HG03457 (cell line): ENCODE results near the gene CENPO.
"Not testable (repeated sequence)": the region's sequence is repeated elsewhere in the genome, so short reads cannot be mapped to it uniquely, and the experiment has no call there.

Experiments used
- ATAC-seq: cut with Tn5 transposase; IDR thresholded peaks from one replicate; pipeline ENCODE4 v1.9.1; 2021; ENCODE audit warnings: moderate number of reproducible peaks; ENCODE audit not compliant: unreplicated experiment

The CENPO gene

DNA sequence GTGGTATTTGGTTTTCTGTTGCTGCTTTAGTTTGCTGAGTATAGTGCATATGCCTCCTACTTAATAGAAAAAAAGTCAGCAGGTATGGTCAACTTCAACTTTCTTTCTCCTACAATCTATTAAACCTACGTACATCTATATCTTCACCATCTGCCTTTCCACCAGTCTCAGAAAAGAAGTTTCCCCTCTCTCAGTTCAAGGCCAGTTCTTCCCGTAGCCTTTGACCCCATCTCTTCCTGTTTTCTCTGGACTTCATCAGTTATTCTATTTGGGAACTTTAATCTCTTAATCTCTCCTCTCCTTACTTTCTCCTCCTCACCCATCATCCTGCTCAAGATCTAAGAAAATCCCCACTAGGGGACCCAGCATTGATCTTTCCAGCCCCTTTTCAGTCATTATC lies 5.7 kb upstream of the CENPO start:
- ATAC-seq: no peak

DNA sequence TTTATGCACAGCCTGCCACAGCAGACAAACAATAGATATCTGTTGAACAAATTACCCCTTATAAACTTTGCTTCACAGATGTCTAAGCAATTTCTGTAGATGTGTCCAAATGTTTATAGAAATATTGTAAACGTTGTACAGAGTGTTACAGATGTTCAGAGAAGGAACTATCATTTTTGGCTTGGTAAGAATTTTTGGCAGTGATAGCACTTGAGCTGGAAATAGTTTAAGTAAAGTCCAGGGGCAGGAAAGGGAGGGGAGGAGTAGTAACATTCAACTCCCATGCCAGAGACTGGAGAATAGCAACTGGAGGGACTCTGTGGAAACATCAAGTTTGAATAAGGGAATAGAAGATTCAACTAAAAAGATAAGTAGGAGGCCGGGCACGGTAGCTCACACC lies 4.4 kb upstream of the CENPO start:
- no peak for ATAC-seq

DNA sequence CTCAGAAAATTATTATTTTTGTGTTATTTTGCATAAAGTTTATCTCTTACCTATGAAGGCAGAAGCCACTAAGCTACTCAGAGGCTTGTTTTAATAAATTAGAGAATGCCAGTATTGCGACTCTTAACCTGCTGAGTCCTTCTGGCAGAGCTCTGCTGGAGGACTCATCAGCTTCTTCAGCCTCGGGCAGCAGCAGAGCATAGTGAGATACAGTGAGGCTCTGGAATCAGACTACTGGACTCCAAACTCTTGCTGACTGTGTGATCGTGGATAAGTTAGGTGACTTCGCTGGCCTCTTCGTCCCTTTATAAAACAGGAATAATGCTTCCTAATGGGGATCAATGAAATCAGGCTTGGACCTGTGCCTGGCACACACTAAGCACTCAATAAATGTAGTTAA lies 1.8 kb upstream of the CENPO start:
- ATAC-seq: no peak

DNA sequence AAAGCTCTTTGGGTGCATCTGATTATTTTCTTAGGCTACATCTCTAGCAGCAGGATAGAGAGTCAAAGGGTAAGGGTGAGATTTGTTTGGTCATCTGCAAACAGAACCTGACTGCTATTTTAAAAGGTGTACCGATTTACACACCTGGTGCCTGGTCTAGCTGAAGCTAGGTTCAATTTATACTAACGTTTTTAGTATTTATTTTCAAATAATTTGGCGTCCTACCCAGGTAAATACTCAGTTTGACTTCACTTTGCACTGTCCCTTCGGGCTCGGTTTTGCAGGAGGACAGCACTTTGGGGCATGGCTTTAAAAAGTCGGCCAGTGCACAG lies 717 bp upstream of the CENPO start:
- no peak for ATAC-seq

DNA sequence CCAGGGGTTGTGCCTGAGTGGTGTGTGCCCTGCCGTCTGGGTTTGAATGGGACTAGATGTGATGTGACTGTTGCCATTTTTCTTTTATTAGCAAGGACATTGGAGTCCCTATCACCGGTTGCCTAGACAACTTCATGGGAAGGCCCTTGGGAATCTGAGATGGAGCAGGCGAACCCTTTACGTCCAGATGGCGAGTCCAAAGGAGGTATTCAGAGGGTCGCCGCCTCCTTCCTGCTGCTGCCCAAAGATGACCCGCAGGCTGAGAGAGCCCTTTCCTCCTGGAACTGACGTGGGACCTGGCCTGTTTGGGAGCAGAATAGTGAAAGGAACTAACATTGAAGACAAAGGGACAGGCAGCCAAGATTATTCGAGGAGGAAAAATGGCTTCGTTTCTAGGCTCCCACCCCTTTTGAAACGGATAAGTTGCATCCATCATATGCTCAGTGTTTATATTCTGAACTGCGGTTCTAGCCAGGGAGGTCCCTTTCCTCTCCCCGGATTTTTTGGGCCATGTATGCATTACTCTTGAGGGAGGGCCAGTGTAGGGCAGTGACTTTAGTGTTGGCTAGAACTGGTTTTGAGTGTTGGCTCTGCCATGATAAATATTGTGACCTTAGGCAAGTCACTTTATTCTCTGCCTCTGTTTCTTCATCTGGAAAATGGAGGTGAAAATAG lies 673 bp downstream of the CENPO start:
- no peak for ATAC-seq

DNA sequence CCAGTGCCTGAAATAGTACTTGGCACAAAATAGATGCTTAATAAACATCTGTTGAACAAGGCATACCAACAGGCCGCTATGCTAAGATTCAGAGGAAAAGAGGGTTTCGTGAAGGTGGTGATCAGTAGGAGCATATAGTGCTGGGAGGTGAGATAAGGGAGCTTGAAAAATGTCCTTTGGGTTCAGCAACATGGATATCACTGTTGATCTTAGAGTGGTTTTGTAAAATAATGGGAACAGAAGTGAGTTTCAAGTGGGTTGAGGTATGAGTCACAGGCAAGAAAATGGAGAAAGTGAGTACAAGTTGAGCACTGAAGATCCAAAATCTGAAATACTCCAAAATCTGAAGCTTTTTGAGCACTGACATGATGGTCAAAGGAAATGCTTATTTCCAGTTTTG lies 4.4 kb downstream of the CENPO start:
- no peak for ATAC-seq

DNA sequence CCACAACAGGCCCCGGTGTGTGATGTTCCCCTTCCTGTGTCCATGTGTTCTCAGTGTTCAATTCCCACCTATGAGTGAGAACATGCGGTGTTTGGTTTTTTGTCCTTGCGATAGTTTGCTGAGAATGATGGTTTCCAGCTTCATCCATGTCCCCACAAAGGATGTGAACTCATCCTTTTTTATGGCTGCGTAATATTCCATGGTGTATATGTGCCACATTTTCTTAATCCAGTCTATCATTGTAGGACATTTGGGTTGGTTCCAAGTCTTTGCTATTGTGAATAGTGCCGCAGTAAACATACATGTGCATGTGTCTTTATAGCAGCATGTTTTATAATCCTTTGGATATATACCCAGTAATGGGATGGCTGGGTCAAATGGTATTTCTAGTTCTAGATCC lies 7.3 kb downstream of the CENPO start:
- not testable (repeated sequence) for ATAC-seq

DNA sequence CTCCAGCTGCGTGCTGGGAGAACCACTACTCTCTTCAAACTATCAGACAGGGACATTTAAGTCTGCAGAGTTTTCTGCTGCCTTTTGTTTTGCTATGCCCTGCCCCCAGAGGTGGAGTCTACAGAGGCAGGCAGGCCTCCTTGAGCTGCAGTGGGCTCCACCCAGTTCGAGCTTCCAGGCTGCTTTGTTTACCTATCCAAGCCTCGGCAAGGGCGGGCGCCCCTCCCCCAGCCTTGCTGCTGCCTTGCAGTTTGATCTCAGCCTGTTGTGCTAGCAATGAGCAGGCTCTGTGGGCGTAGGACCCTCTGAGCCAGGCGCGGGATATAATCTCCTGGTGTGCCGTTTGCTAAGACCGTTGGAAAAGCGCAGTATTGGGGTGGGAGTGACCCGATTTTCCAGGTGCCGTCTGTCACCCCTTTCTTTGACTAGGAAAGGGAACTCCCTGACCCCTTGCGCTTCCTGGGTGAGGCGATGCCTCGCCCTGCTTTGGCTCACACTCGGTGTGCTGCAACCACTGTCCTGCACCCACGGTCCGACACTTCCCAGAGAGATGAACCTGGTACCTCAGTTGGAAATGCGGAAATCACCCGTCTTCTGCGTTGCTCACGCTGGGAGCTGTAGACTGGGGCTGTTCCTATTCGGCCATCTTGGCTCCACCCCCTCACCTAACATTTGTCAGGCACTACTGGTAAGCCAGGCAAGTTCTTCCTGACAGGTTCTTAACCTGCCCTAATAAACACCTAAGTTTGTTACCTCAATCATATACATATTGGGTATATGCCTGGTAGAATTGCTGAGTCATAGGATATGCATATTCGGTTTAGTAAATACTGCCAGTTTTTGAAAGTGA lies 12.8 kb downstream of the CENPO start:
- ATAC-seq: not testable (repeated sequence)

DNA sequence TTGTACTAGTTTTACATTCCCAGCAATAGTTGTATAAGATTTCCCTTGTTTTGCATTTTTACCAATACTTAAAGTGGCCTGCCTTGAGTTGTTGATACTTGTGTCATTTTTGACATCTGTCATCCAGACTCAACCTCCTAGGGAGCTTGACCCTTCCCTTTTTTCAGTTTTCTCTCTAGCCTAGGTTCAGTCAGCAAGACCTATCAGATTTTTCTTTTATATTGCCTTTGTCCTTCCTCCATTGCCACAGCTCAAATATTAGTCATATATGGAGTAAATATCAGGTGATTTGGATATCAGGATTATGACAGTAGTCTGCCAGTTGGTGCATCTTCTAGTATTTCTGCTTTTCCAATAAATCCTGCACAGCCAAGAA lies 13.4 kb downstream of the CENPO start:
- ATAC-seq: no peak

DNA sequence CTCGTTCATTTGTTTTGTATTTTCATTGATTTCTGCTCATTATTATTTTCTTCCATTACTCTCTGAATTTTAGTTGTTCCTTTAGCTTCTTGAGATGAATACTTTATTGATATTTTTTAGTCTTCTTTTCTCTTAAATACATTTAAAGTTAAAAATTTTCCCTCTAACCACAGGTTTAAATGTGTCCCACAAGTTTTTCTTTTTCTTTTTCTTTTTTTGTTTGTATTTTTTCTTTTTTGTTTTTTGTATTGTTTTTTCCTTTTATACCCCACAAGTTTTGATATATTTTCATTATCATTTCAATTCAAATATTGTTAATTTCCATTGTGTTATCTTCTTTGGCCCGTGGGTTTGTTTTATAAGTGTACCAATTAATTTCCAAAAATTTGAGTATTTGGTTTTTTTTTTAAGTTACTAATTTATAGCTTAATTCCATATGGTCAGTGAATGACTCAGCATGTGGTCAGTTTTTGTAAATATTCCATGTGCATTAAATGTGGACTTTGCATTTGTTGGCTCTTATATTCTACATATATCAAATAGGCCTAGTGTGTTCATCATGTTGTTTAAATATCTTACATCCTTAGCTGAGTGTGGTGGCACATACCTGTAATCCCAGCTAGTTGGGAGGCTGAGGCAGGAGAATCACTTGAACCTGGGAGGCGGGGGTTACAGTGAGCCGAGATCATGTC lies 16.2 kb downstream of the CENPO start:
- no peak for ATAC-seq

DNA sequence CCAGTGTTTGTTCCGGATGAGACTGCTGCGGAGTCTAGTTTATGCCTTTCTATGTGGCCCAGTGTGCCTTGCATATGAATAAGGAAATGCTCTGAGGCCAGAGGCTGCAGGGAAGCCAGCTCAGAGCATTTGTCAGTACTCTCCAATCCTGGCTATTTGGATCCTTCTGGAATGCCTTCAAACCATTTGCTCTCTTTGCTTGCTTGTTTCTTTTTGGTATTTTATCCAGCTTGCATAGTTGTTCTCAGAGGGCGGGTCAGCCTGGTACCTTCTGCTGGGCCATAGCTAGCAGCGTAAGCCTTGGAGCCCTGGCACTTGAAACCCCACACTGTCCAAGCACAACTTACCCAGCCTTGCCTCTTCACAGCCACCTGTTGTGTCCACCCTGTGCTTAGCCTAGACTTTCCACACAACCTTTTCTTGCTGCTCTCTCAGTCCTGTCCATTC lies 20.5 kb downstream of the CENPO start:
- ATAC-seq: no peak

DNA sequence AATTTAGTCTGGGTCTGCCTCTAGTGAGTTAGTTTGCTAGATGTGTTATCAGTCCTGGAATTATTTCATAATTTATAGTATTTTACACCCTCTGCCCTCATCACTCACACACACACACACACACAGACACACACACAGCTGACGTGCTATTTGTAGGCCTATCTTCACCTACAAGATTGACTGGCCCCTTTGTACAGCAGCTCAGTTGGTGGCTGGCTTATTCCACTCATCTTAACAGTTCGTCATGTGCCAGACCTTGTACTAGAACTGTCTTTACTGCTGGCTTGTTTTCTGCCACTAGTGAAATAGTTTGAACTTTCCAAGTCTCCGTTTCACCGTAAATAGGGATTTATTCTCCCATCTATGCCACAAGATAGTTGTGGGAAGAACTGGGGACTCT lies 21.3 kb downstream of the CENPO start:
- no peak for ATAC-seq

DNA sequence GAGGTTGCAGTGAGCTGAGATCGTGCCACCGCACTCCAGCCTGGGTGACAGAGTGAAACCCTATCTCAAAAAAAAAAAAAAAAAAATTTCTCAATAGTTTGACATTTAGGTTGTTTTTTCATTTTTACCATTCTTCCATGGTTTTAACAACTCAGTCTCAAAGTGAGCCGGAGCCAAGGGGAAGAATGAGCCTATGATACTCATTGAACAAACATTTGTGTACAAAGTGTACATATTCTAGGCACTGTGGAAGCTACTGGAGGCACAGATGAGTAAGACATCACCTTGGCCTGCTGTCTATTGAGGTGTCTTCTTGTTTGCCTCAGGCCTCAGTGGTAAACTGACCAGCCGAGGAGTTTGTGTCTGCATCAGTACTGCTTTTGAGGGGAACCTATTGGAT lies 21.9 kb downstream of the CENPO start:
- ATAC-seq: no peak

DNA sequence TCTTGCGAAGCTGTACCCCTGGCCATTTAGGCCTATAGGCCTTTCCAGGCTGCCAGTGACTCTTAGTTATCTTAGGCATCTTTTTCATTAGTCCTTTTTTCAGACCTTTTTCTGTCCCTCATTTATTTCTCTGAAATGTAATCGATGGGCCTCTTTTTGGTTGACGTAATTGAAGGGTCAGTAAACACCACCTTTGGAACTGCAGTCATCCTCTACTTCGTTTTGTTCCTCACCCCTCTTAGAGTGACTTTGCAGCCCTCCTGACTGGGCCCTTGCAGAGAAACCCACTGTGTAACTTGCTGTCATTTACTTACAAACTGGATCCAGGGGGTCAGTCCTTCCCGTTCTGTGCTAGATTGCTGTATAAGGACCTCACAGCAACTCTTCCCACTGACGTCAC lies 23.2 kb downstream of the CENPO start:
- no peak for ATAC-seq

DNA sequence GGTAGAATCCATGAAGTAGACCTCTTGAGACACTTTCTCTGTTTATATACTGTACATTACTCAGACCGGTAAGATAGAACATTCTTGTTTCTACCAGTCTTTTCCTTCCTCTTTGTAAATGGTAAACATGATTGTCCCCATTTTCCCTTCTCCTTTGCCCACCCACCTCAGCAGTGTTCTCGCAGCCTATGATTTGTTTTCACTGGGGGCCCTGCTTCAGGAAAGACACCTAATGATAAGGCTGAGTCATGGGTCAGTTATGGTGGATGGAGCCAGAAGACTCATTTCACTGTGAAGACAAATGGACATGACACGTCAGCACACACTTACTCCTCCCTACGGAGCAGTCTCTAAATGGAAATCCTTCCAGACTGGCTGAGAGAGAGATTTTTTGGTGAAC lies 23.7 kb downstream of the CENPO start:
- ATAC-seq: no peak

DNA sequence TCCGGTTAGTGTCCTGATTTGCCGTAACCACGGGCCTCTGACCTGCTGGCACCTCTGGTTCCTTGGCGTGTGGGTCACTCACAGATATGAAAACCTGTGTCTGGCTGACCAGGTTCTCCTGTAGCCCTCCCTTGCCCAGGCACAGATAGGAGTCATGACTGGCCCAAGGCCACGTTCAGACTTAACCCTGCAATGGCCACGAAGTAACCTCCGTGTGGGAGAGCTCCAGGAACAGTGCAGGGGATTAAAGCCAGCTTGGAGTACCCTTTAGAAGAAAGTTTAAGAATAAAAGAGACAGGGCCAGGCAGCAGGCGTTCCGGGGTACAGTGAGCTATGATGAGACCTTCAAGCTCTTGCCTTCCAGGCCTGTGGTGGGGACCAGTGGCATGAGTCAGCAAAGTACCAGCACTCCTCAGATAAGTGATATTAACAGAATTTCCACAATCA lies 25.5 kb downstream of the CENPO start:
- ATAC-seq: no peak

DNA sequence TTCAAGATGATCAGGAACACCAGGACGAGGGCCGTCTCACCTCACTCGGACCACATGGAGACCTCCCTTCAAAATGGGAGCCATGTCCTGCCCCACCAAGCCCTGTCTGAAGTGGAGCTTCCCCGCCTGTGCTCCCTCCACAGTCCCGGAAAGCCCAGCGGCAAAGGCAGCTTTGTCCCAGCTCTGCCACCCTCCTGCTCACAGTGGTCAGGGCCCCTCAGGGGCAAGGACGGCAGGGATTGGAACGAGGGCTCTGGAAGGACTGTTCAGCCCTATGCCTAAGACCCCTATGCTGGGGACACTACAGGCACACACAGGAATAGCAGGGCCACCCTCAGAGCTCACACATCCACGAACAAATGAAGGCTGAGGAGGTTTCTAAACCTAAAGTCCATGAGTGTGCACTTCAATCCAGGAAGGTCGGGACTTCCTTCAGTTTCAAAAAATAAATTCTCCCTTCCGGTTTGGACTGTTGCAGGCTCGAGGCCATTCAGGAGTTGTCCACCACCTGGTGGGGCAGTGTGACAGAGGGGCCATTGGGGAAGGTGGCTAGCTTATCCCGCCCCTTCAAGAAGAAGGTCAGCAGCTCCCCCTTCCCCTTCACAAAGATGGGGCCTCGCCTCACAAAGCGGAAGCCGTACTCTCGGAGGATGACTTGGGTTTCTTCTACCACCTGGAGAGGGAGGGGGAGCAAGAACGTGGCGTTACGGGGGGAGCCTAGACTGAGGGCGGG lies 26.4 kb downstream of the CENPO start:
- ATAC-seq: no peak

DNA sequence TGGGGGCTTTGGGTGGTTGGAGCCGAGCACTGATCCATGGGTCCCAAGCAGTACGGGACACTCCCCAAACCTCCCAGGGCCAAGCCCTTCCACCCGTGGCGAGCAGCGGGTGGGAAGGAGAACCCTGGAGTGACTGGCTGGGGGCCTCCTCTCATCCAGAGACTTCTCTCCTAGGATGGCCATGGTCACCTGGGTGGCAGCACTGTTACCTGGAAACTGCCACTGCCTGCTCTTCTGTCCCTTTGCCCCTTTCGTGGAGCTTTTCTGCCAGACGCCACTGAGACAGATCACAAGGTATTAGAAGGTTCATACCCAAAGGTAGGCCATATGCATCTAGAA lies 26.9 kb downstream of the CENPO start:
- ATAC-seq: no peak

DNA sequence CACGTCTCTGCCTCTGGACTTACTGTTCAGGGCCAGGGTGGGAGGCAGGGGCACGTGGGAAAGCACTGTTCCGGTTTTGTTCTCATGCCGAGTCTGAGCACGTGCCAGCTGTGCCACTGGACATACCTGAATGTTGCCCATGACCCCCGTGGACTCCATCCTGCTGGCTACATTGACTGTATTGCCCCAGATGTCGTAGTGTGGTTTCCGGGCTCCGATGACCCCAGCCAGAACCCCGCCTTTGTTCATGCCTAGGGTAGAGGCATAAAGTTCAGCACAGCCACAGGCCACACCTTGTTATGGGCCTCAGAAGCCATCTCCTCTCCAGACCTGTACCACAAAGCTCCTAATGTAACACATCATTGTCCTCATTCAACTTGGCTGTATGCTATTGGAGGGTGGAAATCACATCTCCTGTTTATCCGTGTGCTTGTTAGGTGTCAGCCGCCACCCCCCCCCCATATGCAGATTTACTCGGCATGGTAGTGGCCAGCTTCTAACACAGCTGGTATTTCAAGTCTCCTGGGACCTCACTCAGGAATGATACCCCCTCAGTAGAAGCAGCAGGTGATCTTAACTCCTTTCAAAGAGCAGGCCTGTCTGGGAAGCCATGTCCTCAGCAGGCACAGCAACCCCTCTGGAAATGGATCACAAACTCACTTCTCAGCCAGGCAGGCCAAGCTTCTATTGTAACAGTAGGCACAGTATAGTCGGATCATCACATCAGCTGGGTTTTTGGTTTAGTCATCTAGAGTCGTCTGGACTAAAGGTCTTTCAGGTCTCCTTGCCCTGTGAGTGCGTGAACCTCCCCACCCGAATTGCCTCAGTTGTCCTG lies 27.6 kb downstream of the CENPO start:
- no peak for ATAC-seq

DNA sequence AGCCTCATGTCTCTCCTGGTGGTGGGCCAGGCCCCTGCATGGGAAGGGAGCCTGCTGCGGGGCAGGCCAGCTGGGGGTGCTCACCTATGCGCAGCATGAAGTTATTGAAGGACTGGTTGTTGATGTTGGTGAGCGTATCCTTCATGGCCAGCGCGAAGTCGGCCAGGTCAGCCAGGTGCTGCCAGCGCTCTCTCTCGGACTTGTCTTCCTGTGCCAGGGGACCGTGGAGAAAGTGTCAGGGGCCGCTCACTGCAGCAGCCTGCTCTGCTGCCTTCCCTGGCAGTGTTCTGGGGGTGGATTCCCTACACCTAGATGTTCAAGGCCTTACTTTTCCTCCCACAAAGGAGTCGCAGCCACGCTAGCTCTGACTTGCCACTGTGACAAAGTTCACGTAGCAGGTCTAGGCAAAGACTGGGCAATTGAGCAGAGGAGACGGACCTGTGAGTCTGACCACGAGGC lies 28.2 kb downstream of the CENPO start:
- ATAC-seq: no peak
